HG03159 (cell line): ENCODE results near the gene NPAS2.

ENCODE experiments used
- ATAC-seq: cut with Tn5 transposase; IDR thresholded peaks from one replicate; pipeline ENCODE4 v1.9.1; 2021; ENCODE audit warnings: mild to moderate bottlenecking, moderate library complexity; ENCODE audit not compliant: unreplicated experiment

The NPAS2 gene

DNA sequence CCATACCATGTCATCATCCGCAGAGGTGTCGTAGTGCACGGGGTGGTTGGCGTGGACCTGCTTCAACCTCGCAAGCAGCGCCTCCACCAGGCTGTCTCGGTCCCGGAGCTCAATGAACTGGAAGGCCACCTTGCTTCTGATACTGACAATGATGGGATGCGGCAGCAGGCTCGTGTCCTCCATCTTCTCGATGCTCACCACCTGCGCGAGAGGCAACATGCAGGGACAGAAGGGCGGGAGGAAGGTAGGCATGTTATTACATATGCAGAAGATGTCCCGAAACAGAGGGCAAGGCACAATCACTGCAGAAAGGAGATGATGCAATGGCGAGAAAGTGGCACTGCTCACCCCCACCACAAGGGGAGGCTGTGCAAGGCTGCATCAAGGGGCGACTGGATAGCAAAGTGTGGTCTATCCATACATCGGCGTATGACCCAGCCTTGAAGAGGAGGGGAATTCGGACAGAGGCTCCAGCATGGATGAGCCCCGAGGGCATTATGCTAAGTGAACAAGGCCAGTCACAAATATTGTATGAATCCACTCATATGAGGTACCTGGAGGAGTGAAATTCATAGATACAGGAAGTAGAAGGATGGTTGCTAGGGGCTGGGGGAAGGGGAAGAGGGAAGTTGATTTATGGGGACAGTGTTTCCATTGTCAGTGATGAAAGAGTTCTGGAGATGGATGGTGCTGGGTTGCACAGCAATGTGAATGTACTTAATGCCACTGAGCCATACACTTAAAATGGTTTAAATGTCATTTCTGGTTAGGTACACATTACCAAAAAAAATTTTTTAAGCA lies 218.7 kb downstream of the NPAS2 start:
- no peak for ATAC-seq

DNA sequence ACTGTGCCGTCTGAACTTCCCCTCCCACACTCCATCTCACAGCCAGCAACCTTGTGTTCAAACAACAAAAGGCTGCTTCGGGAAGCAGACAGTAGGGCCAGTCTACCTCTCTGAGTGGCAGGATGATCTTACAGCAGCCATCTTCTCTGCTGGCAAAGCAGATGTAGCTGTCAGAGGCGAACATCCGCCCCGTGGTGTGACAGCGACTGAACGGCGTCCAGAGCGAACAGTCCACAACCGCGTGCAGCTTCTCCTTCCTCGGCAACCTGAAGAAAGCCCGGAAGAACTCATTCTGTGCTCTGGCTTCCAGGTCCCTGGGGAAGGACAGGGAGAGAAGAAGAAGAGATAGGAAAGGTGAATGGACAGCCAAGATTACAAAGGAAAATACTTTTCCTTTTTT lies 220.1 kb downstream of the NPAS2 start:
- no peak for ATAC-seq

DNA sequence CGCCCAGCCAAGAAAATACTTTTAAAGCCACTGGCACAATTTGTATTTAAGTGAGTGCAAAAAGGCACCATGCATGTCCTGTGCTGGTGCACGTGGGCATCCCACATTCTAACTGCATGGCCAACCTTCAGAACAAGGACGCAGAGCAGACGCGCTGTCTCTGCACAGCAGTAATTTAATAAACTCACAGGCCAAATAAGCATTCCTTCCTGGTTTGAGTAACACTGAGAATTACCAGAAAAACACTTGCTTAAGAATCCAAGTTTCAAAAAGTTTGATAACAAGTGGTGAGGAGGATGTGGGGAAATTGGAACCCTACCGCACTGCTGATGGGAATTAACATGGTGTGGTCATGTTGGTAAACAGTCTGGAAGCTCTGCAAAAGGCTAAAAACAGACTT lies 220.8 kb downstream of the NPAS2 start:
- ATAC-seq = no peak

- no peak for ATAC-seq
Measured at GRCh38 chr2:101041413-101041812, 221.5 kb downstream of the NPAS2 start.

DNA sequence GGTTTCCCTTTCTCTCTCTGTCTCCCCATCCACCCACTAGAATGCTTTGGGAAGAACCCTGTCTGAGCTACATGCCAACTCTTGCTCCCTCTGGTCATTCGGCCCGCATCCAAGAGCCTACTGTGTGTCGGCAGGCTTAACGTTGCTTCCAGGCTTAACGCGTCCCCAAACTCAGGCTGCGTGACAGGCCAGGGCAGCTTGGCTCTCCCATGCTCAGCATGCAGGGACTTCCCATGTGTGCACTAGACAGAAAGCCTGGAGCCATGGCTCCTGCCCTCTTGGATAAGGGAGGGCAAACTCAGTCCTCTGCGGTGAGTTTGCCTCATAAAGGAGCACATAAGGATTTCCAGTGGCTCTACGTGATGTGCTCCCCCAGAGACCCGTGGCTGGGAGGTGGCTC lies 225.4 kb downstream of the NPAS2 start:
- no peak for ATAC-seq
